GM19240 (cell line): Measurements from ENCODE around the gene ZNF664.
A peak's percentile ranks its signal among the peaks of the same experiment; 100 is the strongest.

ENCODE experiments used
- DNase-seq: peaks from one replicate; pipeline ENCODE4 v3.0.0; 2011; ENCODE audit warnings: low spot score; ENCODE audit not compliant: insufficient read length

The ZNF664 gene

GRCh38 chr12:123972457-123973401, at the start of gene ZNF664, which contains the start of gene CCDC92:
Gene ZNF664 (plus strand): TSS chr12:123973215. CDS start chr12:124012145, 38,930 bp downstream.
Gene CCDC92 (minus strand): TSS chr12:123972831. CDS start chr12:123944305, 28,526 bp downstream.
- DNase-seq, result peak; percentile 90

- DNase-seq, result no peak
Observed at GRCh38 chr12:123923927-123924326, 49.1 kb upstream of the ZNF664 start.

GRCh38 chr12:123924539-123924938, 48.5 kb upstream of the ZNF664 start:
- no peak for DNase-seq

GRCh38 chr12:123928274-123928865, 44.6 kb upstream of the ZNF664 start:
- DNase-seq, result no peak

- no peak for DNase-seq
Observed at GRCh38 chr12:123928897-123929296, 44.1 kb upstream of the ZNF664 start.

- DNase-seq, result no peak
Observed at GRCh38 chr12:123929946-123930583, 43.0 kb upstream of the ZNF664 start.

- no peak for DNase-seq
Observed at GRCh38 chr12:123931686-123932321, 41.2 kb upstream of the ZNF664 start.

- no peak for DNase-seq
Observed at GRCh38 chr12:123933214-123933613, 39.8 kb upstream of the ZNF664 start.

GRCh38 chr12:123934016-123934620, 38.9 kb upstream of the ZNF664 start:
- no peak for DNase-seq

- no peak for DNase-seq
Observed at GRCh38 chr12:123934829-123935228, 38.2 kb upstream of the ZNF664 start.

- DNase-seq, result no peak
Observed at GRCh38 chr12:123935956-123936355, 37.1 kb upstream of the ZNF664 start.

- DNase-seq, result no peak
Observed at GRCh38 chr12:123936471-123936870, 36.5 kb upstream of the ZNF664 start.

- no peak for DNase-seq
Observed at GRCh38 chr12:123936956-123937706, 35.9 kb upstream of the ZNF664 start.

GRCh38 chr12:123937707-123938591, 35.1 kb upstream of the ZNF664 start:
- peak; percentile 52 for DNase-seq

GRCh38 chr12:123938679-123939480, 34.1 kb upstream of the ZNF664 start:
- DNase-seq, result no peak

- DNase-seq, result no peak
Observed at GRCh38 chr12:123939716-123940626, 33.0 kb upstream of the ZNF664 start.

GRCh38 chr12:123940627-123940966, 32.4 kb upstream of the ZNF664 start:
- DNase-seq, result no peak

GRCh38 chr12:123941000-123941399, 32.0 kb upstream of the ZNF664 start:
- no peak for DNase-seq
